ENCODE results near the gene SLITRK4. TPM values are rescaled to one million over a fixed set of nuclear protein-coding genes. Genes with fewer than 3 reads are reported as not detected.

The SLITRK4 gene
- 0.14 and 0.34 TPM in 2 replicates for total RNA-seq

DNA sequence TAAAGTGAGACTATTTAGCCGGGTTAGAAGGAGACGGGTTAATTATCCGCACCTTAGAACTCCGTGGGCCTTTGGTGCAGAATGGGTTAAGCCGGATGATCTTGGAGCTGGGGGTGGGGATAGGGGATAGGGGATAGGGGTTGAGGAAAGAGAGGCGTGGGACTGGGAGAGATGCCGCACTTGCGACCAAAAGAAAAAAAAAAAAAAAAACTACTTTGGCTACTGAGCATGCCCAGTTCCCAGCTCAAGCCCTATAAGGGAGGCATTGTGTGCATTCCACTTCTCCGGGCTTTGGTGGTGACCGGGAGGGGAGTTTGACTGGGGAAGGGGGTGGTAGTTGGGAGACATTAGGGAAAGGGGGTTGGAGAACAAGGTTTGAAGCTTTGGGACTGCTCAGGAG is at the start of gene SLITRK4:
TSS of gene SLITRK4 (minus strand) at position 187 of the 400 bp plus-strand sequence. CDS start 4,993 bp downstream, outside the sequence.
- DNase-seq, result no peak

- no peak for DNase-seq
Measured at GRCh38 chrX:143683486-143683885, 47.6 kb upstream of the SLITRK4 start.

DNA sequence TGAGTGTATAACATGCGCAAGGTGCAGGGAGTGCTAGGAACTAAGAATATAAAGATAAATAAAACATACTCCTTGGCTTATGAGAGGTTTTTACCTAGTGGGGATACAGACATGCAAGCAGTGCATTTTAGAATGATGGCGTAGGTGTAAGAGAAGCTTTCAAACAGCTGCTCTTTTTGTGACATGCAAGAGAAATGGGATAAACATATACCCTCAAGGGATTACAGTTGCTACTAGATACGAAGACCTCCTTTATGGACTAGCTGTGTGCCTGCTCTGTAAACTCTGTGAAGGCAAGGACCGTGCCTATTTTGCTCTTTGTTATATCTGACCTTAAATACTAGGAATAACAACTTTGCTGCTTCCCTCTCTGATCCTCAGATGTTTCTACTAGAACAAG is 39.0 kb upstream of the SLITRK4 start:
- DNase-seq, result no peak

DNA sequence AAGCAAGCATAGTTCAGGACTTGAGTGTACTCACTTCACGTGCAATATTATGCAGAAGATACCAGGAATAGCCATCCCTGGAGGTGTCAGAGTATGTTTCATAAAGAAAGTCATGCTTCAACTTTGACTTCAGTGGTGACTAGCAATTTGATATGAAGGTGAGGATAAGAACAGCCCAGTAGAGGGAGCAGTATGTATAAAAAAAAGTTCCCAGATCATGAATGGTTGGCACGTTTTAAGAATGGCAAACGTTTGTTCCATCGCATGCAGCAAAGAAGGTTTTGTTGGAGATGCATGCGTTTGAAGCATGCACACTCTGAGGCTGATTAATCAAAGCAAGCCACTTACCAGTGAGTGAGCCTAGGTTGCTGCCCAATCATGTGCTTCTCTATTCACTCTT is 33.5 kb upstream of the SLITRK4 start:
- no peak for DNase-seq

GRCh38 chrX:143664302-143664701 is 28.4 kb upstream of the SLITRK4 start:
- peak; percentile 1 for DNase-seq

DNA sequence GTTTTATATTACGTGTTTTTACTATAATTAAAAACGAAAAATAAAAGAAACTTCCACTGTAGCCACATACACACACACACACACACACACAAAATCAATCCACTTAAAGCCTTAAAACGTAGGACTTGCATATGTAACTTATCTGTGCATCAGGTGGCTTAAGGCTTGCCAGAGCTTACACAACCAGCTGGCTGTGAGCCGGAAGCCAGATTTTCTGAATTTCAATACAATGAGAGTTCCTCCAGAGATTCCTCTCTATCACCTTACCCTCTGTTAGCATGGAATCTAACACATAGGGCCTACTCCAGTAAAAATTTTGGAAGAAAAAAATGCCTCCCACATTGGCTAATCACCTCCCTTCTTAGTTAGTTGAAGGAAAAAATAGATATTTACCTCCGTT is 27.9 kb upstream of the SLITRK4 start:
- DNase-seq, result no peak

DNA sequence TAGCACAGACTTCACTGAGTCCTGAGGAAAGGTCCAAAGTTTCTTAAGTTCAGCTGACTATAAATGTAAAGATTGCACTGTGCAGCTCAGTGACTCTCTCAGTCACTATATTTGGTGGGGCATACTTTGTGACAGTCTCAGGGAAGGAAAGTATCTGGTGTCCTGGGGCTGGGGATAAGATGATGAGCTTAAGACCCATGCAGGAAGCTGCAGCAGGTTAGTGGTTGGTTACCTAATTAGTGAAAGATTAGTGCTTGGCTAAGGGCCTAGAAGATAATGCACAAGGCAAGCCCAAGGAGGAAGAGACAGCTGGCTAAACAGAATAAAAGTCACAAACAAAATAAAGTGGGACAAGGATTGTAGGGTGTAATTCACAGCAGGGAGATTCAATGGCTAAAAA is 25.4 kb upstream of the SLITRK4 start:
- no peak for DNase-seq

DNA sequence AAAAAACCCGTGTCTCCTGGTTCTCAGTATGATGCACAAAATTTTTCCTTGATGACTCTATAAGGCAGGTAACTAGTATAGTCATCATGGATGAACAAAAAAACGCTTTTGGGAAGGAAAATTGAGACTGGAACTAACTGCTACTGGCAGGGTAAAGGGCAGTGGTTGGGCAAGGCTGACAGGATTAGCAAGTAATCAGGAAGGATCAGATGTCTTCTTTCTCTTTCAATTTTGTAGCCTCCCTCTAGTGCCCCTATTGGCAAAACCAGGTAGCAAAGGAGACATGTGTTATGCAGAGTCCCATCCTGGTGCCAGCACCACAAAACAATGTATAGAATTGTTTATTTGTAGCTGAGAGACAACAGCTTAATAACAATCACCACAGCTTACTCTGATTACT is 12.8 kb upstream of the SLITRK4 start:
- no peak for DNase-seq

- no peak for DNase-seq
Measured at GRCh38 chrX:143642426-143642825, 6.5 kb upstream of the SLITRK4 start.

- DNase-seq, result no peak
Measured at GRCh38 chrX:143636831-143637230, 930 bp upstream of the SLITRK4 start.

GRCh38 chrX:143634663-143635455 is 1.0 kb downstream of the SLITRK4 start:
- DNase-seq, result no peak

DNA sequence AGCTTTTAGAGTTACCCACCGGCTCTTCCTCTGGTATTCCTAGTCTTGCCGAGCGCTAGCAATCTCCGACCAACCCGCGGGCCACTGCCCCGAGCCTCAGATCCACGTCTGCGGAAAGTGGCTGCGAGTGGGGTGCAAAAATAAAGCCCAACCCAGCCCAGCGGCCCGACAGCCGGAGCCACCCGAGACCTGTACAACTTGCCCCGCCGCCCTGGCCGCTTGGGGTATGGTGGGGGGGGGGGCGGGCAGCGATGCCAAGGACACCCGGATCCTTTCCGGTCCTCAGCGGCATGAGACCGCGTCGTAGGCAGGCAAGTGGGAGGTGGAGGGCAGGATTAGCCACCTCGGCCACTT is 1.6 kb downstream of the SLITRK4 start:
- DNase-seq, result no peak

DNA sequence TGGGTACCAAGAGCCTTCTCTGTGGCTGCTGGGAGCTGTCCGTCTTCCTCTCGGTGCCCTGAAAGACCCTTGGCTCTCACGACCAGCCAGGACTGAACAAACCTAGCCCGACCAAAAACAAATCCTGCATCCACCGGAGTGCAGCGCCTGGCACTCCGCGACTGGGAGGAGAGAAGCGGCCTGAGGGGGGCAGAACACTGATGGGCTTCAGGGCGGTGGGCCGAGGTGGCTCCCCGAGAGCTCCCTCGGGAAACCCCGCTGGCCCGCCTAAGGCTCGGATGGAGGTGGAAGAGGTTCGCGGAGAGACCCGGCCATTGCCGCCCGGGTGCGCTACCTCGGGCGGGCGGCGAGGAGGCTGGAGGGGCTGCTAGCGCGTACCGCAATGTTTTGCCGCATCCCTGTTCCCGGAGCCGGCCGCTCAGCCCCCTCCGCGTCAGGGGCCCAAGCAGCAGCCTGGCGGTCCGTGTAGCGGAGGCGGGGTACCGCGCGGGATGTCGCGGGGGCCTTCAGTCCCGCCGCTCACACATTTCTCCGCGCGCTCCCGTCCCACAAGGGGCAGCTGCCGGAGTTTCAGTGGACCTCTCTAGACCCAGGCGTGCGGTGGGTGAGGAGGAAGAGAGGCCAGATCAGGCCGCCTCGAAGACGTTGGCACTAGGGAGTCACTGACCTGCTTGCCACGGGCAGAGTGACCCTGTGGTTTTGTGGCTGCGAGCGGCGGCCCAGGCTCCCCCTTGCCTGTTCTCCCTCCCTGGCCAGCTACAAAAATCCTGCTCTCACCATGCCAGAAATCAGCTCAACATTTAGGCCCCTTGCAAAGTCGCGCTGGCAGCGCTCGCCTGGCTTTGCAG is 2.2 kb downstream of the SLITRK4 start:
- no peak for DNase-seq

GRCh38 chrX:143632625-143633410 is 3.1 kb downstream of the SLITRK4 start:
- no peak for DNase-seq

DNA sequence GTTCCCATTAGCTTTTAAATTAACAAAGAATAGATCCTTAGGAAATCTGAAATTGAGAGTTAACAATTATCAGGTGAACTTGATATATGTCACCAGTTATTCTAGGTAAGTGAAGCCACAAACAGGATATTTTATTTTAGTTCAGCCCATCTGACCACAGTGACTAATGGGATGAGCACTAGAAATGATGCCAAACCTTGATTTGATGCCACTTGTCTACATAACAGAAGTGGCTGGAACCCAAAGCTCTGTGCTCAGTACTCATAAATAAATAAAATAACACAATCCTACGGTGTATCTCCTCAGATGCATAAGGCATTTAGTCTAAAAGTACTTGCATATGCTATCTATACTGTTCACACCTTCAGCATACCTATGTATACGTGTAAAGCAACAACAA is 12.2 kb downstream of the SLITRK4 start:
- DNase-seq, result no peak

GRCh38 chrX:143621276-143621675 is 14.6 kb downstream of the SLITRK4 start:
- DNase-seq, result no peak

GRCh38 chrX:143615851-143616250 is 20.1 kb downstream of the SLITRK4 start:
- no peak for DNase-seq

DNA sequence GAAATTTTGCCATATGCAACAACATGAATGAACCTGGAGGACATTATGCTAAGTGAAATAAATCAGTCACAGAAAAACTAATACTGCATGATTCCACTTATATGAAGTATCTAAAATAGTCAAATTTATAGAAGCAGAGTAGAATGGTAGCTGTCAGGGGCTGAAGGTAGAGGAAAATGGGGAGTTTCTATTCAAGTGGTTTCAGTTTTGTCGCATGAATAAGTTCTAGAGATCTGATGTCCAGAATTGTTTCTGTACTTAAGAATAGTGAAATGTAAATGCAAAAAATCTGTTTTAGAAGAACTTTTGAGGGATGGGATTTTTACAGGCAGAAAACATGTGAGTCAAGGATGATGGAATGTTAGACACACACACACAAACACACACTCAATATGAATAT is 34.1 kb downstream of the SLITRK4 start:
- no peak for DNase-seq

- no peak for DNase-seq
Measured at GRCh38 chrX:143581240-143581639, 54.7 kb downstream of the SLITRK4 start.

- no peak for DNase-seq
Measured at GRCh38 chrX:143580266-143580665, 55.6 kb downstream of the SLITRK4 start.

Measured in dermis blood vessel endothelial cell (primary cell).